GM19351 (cell line): Measurements from ENCODE around the gene R3HDM2.
"Not testable (repeated sequence)": the region's sequence is repeated elsewhere in the genome, so short reads cannot be mapped to it uniquely, and the experiment has no call there.

Experiments used
- ATAC-seq: cut with Tn5 transposase; IDR thresholded peaks from one replicate; pipeline ENCODE4 v1.9.1; 2021; ENCODE audit warnings: mild to moderate bottlenecking, moderate library complexity; ENCODE audit not compliant: unreplicated experiment

R3HDM2 gene

GRCh38 chr12:57385586-57385985 is 45.3 kb downstream of the R3HDM2 start:
- no peak for ATAC-seq

- no peak for ATAC-seq
Measured at GRCh38 chr12:57384478-57384877, 46.4 kb downstream of the R3HDM2 start.

- no peak for ATAC-seq
Measured at GRCh38 chr12:57381693-57382220, 49.1 kb downstream of the R3HDM2 start.

GRCh38 chr12:57380300-57380699 is 50.5 kb downstream of the R3HDM2 start:
- ATAC-seq, result no peak

GRCh38 chr12:57377103-57377840 is 53.6 kb downstream of the R3HDM2 start:
- ATAC-seq, result no peak

GRCh38 chr12:57372233-57372632 is 58.6 kb downstream of the R3HDM2 start:
- ATAC-seq, result no peak

GRCh38 chr12:57370696-57371095 is 60.1 kb downstream of the R3HDM2 start:
- no peak for ATAC-seq

- ATAC-seq, result no peak
Measured at GRCh38 chr12:57370072-57370471, 60.8 kb downstream of the R3HDM2 start.

GRCh38 chr12:57369202-57369601 is 61.6 kb downstream of the R3HDM2 start:
- ATAC-seq, result no peak

GRCh38 chr12:57368349-57369095 is 62.3 kb downstream of the R3HDM2 start:
- ATAC-seq, result no peak

GRCh38 chr12:57367121-57367520 is 63.7 kb downstream of the R3HDM2 start:
- ATAC-seq, result no peak

GRCh38 chr12:57366315-57366714 is 64.5 kb downstream of the R3HDM2 start:
- ATAC-seq, result no peak

GRCh38 chr12:57364156-57364555 is 66.7 kb downstream of the R3HDM2 start:
- ATAC-seq, result not testable (repeated sequence)

- ATAC-seq, result no peak
Measured at GRCh38 chr12:57360468-57360867, 70.4 kb downstream of the R3HDM2 start.

- no peak for ATAC-seq
Measured at GRCh38 chr12:57358646-57359045, 72.2 kb downstream of the R3HDM2 start.

- ATAC-seq, result no peak
Measured at GRCh38 chr12:57355734-57356133, 75.1 kb downstream of the R3HDM2 start.

GRCh38 chr12:57352166-57352565 is 78.7 kb downstream of the R3HDM2 start:
- no peak for ATAC-seq

- no peak for ATAC-seq
Measured at GRCh38 chr12:57347284-57347683, 83.6 kb downstream of the R3HDM2 start.

- no peak for ATAC-seq
Measured at GRCh38 chr12:57343703-57344378, 87.0 kb downstream of the R3HDM2 start.

GRCh38 chr12:57342207-57342691 is 88.6 kb downstream of the R3HDM2 start:
- no peak for ATAC-seq

GRCh38 chr12:57341275-57341990 is 89.4 kb downstream of the R3HDM2 start:
- no peak for ATAC-seq
